Fibroblast of mammary gland (primary cell): ENCODE measurements around the gene GNG12.

ENCODE experiments used
- DNase-seq: peaks from one replicate; pipeline ENCODE4 v3.0.0-alpha.2; 2010; ENCODE audit warnings: low read depth
- H3K4me3 ChIP-seq: 2 replicates; pipeline ENCODE4 v1.5.1; 2011; ENCODE audit warnings: low read depth, mild to moderate bottlenecking, low read length, moderate library complexity; ENCODE audit not compliant: control insufficient read depth
- TF ChIP-seq, protein P1 (sequence below): conservative IDR thresholded peaks from 2 replicates; pipeline ENCODE4 v1.5.1; 2011; ENCODE audit warnings: low read depth, low read length, inconsistent platforms; ENCODE audit not compliant: control insufficient read depth, insufficient read depth

GNG12 gene

DNA sequence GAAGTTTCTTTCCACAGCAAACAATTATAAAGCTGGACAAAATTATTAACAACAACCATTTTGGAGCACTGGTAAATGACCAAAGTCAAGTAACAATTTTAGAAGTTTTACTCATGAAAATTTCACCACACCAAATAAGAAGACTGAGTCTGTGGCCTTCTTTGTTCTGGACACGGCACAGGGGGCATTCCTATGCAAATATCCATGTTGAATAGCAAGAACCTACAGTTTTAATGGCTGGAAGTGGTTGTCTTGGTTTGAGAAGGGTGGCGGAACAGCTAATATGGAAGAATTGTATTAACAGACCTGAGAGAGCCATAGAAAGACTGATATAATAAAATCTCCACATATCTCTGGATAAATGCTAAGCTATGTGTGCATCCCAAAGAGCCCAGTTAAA, 177.7 kb downstream of the GNG12 start:
- no peak for DNase-seq
- TF ChIP-seq, protein P1, sequence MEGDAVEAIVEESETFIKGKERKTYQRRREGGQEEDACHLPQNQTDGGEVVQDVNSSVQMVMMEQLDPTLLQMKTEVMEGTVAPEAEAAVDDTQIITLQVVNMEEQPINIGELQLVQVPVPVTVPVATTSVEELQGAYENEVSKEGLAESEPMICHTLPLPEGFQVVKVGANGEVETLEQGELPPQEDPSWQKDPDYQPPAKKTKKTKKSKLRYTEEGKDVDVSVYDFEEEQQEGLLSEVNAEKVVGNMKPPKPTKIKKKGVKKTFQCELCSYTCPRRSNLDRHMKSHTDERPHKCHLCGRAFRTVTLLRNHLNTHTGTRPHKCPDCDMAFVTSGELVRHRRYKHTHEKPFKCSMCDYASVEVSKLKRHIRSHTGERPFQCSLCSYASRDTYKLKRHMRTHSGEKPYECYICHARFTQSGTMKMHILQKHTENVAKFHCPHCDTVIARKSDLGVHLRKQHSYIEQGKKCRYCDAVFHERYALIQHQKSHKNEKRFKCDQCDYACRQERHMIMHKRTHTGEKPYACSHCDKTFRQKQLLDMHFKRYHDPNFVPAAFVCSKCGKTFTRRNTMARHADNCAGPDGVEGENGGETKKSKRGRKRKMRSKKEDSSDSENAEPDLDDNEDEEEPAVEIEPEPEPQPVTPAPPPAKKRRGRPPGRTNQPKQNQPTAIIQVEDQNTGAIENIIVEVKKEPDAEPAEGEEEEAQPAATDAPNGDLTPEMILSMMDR, result no peak
- H3K4me3 ChIP-seq, result no peak overlapping the region

DNA sequence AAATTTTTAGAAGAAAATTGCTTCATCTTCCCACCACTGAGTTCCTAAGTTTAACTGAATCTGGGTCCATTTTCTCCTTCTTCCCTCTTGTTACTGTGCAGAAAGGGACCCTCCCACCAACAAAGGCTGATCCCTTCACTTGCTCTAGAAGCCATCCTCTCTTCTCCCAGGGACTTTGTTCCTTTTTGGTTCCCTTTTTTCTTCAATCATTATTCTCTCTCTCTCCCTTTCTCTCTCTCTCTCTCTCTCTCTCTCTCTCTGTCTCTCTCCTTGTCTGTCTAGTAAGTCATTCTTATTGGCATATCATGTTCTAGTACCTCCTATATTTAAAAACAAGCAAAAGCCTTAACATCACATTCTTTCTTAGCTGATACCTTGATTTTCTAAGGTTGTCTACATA, 180.0 kb downstream of the GNG12 start:
- DNase-seq, result no peak
- TF ChIP-seq, protein P1, result no peak
- no peak overlapping the region for H3K4me3 ChIP-seq

DNA sequence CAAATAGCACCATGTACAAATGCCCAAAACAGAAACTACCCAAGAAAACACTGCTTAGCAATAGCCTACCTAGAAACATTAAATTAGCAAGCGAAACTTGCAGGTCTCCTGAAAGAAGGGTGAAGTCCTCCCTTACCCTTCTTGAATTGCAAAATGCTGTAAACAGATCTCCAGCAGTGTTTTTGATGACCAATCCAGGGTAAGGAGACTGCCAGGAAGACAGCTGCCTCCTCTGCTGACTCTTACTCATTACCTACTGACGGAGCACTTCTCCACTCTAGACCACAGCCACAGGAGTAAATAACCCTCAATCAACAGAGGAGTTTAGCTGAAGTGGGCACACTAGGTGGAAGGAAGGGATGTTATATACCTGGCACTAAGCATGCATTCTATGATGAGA, 180.5 kb downstream of the GNG12 start:
- DNase-seq, result peak; percentile 94

More for the DNA sequence above, 180.5 kb downstream of the GNG12 start:
- TF ChIP-seq, protein P1, result no peak
- H3K4me3 ChIP-seq, result no peak overlapping the region
